Left renal cortex interstitium (tissue), 4 donors: ENCODE data around the gene VSTM2L. TPM values are rescaled to one million over a fixed set of nuclear protein-coding genes. Genes with fewer than 3 reads are reported as not detected.

Source experiments
- DNase-seq, 4 donors: peaks; one replicate each; pipeline ENCODE4 v3.0.0-alpha.2; 2013; ENCODE audit warnings: low read depth in 4 of 4, low spot score in 2 of 4, missing footprints in 1 of 4
- polyA plus RNA-seq, 4 donors: library from polyadenylated mRNA; unstranded; fragments of 120-200 nt; gene quantifications; one replicate each; pipeline ENCODE4 v1.2.1, GENCODE V29; 2013; ENCODE audit not compliant: insufficient read length in 4 of 4

VSTM2L gene
- polyA plus RNA-seq, 4 donors = 1.8 to 2.9 (median 2.1) TPM

- no peak for DNase-seq
Measured at GRCh38 chr20:37877832-37878772, 24.8 kb upstream of the VSTM2L start.

- no peak for DNase-seq
Measured at GRCh38 chr20:37878835-37879599, 23.9 kb upstream of the VSTM2L start.

DNA sequence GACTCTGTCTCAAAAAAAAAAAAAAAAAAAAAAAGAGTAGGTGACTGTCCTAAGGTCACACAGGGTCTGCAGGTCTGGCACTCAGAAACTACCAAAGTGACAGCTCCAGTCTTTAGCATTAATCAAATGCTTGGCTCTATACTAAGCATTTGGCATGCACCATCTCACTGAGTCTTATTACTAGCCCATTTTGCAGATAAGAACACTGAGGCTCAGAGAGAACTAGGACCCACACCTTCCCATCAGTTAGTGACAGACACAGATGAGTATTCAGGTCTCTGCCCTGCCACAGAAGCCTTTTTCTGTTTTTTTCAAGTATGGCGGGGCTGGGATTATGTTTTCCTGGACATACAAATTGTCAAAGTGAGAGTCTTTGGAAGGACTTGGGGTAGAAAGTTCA lies 23.1 kb upstream of the VSTM2L start:
- no peak for DNase-seq

DNA sequence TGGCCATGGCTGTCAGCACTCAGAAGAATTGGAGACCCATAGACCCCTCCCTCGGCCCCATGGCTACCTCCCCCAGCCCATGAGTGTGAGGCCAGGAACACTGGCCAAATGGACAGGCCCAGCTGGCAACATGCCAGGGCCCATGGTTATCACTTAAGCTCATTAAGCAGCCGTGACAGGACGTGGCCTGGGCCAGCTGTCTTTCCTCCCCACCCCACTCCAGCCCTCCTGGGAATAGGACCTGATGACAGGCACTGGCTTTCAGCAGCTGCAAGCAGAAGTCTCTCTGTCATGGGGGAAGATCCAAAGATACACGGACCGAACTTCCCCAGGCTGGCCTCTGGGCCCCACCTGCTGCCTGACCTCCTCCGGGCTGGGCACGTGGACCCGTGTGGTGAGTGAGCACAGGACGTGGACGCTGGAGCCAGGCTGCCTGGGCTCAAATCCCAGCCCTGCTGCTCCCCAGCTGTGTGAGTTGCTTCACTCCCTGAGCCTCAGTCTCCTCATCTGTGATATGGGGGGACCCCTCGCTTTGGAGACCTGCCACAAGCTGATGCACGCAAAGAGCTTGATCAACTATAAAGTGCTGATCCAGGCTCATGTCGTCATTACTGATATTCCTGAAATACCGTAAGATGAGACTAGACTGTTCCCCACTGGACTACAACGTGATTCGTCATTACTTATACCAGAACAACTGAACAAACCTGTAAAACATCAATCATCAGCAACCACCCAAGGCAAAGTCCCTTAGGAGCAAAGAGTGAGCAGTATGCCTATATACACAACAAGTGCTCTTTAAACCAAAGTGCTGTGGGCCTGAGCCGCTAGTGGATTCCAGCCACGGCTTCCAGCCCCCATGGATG lies 22.0 kb upstream of the VSTM2L start:
- no peak for DNase-seq

GRCh38 chr20:37881601-37882343 lies 21.2 kb upstream of the VSTM2L start:
- no peak for DNase-seq

DNA sequence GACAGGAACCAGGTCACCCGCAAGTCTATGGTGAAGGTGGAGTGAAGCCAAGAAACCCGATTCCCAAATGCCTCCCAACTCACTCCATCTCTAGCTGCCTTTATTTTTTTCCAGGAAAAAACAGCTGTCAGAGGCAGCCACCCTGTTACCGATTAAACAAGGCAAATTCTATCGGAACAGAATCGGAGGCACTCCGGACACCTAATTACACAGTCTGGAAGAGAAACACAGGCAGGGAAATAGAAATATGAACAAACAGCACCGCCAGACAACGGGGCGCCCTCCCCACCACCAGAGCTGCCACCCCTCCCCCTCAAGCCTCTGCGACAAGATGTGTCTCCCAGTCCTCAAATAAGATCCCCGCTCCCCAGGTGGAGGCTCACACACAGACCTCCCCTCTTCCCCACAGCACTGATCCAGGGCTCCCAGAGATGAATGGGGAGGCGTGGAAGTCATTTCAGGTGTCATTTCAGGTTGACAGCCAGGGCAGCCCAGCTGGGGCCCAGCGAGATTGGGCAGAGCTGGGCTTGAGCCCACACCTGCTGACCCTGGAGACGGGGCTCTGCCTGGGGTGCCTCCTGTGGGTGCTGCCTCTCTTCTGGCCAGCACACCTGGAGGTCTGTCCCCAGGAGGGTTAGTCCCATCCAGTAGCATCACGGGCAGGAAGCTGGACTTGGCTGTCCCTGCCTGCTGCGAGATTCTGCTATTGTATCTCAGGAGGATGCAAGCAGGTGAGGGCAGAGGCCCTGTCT lies 19.8 kb upstream of the VSTM2L start:
- no peak for DNase-seq

DNA sequence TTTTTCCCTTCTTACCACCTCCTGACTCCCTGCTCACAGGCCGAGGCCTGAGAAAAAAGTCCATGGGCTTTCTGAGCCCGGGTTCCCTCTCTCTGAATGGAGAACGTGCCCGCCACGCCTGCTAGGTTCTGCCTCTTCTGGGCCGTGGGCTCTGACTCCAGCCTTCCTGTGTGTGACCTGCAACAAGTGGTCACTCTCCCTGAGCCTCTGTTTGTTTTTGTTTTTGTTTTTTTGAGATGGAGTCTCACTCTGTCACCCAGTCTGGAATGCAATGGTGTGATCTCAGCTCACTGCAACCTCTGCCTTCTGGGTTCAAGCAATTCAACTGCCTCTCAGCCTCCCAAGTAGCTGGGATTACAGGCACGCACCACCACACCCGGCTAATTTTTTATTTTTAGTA lies 17.9 kb upstream of the VSTM2L start:
- DNase-seq = no peak

DNA sequence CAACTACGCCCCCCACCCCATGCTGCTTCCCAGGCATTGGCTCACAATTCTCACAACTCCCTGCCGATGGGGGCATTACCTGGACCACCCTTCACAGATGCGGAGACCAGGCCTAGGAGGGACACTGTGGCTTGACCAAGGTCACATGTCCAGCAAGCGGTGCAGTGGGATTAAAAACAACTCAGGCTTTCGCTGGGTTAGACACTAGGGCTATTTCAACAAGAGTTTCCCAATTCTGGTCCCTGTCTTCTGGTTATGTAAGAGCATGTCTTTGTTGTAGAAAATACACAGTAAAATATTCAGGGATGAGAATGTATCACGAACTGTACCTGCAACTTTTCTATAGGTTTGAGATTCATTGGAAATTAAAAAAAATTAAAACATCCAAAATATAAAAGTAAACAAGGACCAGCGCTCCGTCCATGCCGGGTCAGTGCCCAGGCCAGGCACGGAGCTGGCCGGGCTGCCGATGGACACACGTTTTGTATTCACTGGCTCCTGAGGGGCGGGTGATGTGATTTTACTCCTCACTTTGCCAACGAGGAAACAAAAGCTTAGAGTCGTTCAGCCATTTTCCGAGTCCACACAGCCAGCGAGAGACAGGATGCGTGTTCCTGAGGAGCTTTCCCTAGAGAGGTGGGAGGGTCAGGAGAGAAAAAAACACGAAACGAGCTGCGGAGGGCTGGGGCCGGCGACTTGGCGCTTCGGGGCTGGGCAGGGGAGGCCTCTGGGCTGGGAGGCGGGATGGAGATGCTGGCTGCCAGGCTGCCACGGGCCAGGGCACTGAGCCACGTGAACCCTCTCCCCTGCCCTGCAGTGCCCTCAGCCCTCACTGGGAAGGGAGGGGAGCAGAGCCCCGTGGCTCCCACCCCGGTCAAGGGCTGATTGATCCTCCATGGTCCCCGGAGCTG lies 17.1 kb upstream of the VSTM2L start:
- no peak for DNase-seq

DNA sequence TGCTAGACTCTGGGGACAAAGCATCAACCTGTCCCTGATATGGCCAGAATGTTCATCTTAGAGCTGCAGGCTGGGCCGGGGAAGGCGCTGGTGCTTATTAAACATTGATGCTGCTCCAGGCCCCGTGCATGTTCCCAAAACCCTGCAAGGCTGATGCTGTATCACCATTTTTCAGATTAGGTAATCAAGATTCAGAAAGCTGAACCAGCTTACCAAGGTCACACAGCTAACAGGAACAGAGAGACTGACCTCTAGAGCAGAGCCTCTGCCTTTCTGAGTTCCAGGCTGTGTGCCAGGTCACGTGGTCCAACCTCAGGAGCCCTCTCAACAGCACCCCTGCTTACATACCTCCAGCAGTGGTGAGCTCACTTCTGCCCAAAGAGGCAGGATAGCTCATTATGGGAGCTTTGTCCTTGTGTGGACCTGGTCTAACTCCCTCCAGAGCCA lies 16.1 kb upstream of the VSTM2L start:
- DNase-seq = no peak

DNA sequence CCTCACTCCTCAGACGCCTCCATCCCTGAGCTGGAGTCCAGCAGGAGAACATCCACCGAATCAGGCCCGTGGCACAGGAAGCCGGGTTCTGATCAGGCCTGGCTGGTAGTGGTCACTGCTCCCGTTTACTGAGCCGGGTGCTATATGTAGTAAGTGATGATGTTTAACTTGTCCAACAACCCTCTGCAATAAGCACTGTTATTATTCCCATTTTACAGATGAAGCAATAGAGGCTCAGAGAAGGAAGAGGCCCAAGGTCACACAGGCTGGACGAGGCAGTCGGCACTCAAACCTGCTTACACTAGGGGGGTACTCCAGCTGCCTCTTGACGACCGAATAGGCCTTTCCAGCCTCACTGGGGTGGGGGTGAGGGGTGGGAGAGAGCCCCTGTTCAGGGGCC lies 14.3 kb upstream of the VSTM2L start:
- DNase-seq = no peak

GRCh38 chr20:37890108-37890507 lies 12.8 kb upstream of the VSTM2L start:
- no peak for DNase-seq

DNA sequence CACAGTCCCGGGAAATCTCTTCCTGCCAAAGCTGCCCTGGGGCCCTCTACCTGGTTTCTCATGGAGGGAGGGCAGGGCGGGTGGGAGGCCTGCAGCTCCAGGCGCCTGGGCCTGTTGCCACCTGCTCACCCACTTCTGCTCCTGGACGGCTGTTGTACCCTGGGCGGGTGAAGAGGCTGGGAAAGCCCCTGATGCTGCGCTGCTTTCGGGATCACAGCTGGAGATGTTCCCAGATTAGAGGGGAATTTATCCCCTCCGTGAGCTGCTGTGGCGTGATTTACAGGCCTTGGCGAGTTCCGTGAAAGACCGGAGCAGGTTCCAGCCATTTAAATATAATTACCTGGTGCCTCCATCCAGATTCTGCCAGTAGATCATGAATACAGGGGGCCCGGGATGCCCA lies 12.3 kb upstream of the VSTM2L start:
- no peak for DNase-seq

GRCh38 chr20:37892001-37892400 lies 10.9 kb upstream of the VSTM2L start:
- no peak for DNase-seq

GRCh38 chr20:37893566-37894241 lies 9.2 kb upstream of the VSTM2L start:
- DNase-seq = no peak

GRCh38 chr20:37894454-37894853 lies 8.5 kb upstream of the VSTM2L start:
- no peak for DNase-seq

- no peak for DNase-seq
Measured at GRCh38 chr20:37895166-37895565, 7.8 kb upstream of the VSTM2L start.

GRCh38 chr20:37896932-37897548 lies 5.9 kb upstream of the VSTM2L start:
- DNase-seq = no peak
